H1 (cell line): Measurements from ENCODE around the gene SYNGR4. TPM values are rescaled to one million over a fixed set of nuclear protein-coding genes. Genes with fewer than 3 reads are reported as not detected.

Source experiments
- CTCF ChIA-PET: fragments of 300-600 bp; sonication (Branson Sonifier 250); formaldehyde crosslinking; loops from one replicate; lab custom pipeline; 2021; ENCODE audit not compliant: partially characterized antibody; lab: Charles Lee
- POLR2A ChIA-PET: fragments of 300-600 bp; sonication (Branson Sonifier 250); formaldehyde crosslinking; loops from one replicate; lab custom pipeline; 2021; ENCODE audit warnings: inconsistent platforms; ENCODE audit not compliant: partially characterized antibody; lab: Charles Lee
- DNase-seq, 2 experiments: peaks; one replicate each; pipeline versions ENCODE4 v3.0.0 to v3.0.0-alpha.2; 2010 to 2022; ENCODE audit warnings: low spot score in 2 of 2, low read depth in 1 of 2, mixed read lengths in 1 of 2
- FAIRE-seq: peaks from 2 replicates; lab custom pipeline; 2011; peaks lifted over from hg19 to GRCh38; lab: Jason Lieb, UNC
- H2AFZ ChIP-seq: 2 replicates; pipeline ENCODE4 v1.8.1; 2012; ENCODE audit warnings: low read length, inconsistent platforms
- H2AK5ac ChIP-seq: 2 replicates; pipeline ENCODE4 v1.6.1; 2013; ENCODE audit warnings: low read depth, low read length
- H2BK120ac ChIP-seq: replicated peaks from 2 replicates; pipeline ENCODE3; 2013; ENCODE audit warnings: low read depth, low read length, inconsistent platforms
- H2BK12ac ChIP-seq: 2 replicates; pipeline ENCODE4 v1.6.1; 2013; ENCODE audit warnings: low read depth, low read length
- H2BK15ac ChIP-seq: 2 replicates; pipeline ENCODE4 v1.6.1; 2013; ENCODE audit warnings: low read length
- H2BK20ac ChIP-seq: 2 replicates; pipeline ENCODE4 v1.6.1; 2013; ENCODE audit warnings: low read length
- H2BK5ac ChIP-seq: 2 replicates; pipeline ENCODE4 v1.6.1; 2013; ENCODE audit warnings: low read depth, low read length
- H3K14ac ChIP-seq: 2 replicates; pipeline ENCODE4 v1.6.1; 2013; ENCODE audit warnings: inconsistent platforms; ENCODE audit not compliant: insufficient read length
- H3K18ac ChIP-seq: 2 replicates; pipeline ENCODE4 v1.6.1; 2013; ENCODE audit warnings: low read length; ENCODE audit errors: extremely low read depth
- H3K23ac ChIP-seq: 2 replicates; pipeline ENCODE4 v1.6.1; 2013; ENCODE audit warnings: inconsistent platforms; ENCODE audit not compliant: insufficient read length
- H3K23me2 ChIP-seq: 2 replicates; pipeline ENCODE4 v1.6.1; 2013; ENCODE audit warnings: low read depth, low read length
- H3K27ac ChIP-seq: 2 replicates; pipeline ENCODE4 v1.6.1; 2011; ENCODE audit warnings: low read depth, low read length, inconsistent platforms
- H3K27me3 ChIP-seq, 4 experiments: replicated peaks in 1 of 4; 1 replicate in 1 of 4; 2 replicates in 3 of 4; pipeline versions ENCODE4 v1.6.1 to v1.8.1; 2011 to 2013; ENCODE audit warnings: low read length in 3 of 4, mild to moderate bottlenecking in 3 of 4, inconsistent platforms in 2 of 4, mixed read lengths in 2 of 4, moderate library complexity in 1 of 4; ENCODE audit not compliant: control insufficient read depth in 3 of 4, insufficient read depth in 3 of 4; ENCODE audit errors: extremely low read depth in 1 of 4
- H3K36me3 ChIP-seq, 4 experiments: 2 replicates each; pipeline versions ENCODE4 v1.6.1 to v1.8.1; 2011 to 2013; ENCODE audit warnings: mild to moderate bottlenecking in 4 of 4, low read length in 3 of 4, moderate library complexity in 2 of 4, control low read depth in 1 of 4, inconsistent platforms in 1 of 4; ENCODE audit not compliant: insufficient read depth in 4 of 4, control insufficient read depth in 2 of 4
- H3K4ac ChIP-seq: replicated peaks from 2 replicates; pipeline ENCODE3; 2013; ENCODE audit warnings: low read length, low read depth, mixed read lengths, inconsistent platforms; ENCODE audit not compliant: insufficient read length
- H3K4me1 ChIP-seq, 4 experiments: replicated peaks in 1 of 4; 1 replicate in 1 of 4; 2 replicates in 3 of 4; pipeline versions ENCODE4 v1.6.1 to v1.8.1; 2011 to 2013; ENCODE audit warnings: low read length in 3 of 4, inconsistent platforms in 2 of 4, mixed read lengths in 1 of 4; ENCODE audit not compliant: insufficient read depth in 4 of 4, control insufficient read depth in 3 of 4
- H3K4me2 ChIP-seq, 2 experiments: 2 replicates each; pipeline versions ENCODE4 v1.6.1 to v1.8.1; 2011 to 2013; ENCODE audit warnings: low read depth in 2 of 2, low read length in 2 of 2, control low read depth in 1 of 2, inconsistent platforms in 1 of 2, mild to moderate bottlenecking in 1 of 2; ENCODE audit not compliant: insufficient read depth in 1 of 2
- H3K4me3 ChIP-seq, 4 experiments: fragments of 200-600, 300-600 bp in 1 of 4; sonication (generic), shearing (Covaris generic), sonication (Bioruptor Twin) in 1 of 4; 2 replicates each; pipeline versions ENCODE4 v1.5.1 to v1.8.1; 2011 to 2016; ENCODE audit warnings: low read length in 4 of 4, low read depth in 3 of 4, control low read depth in 2 of 4, inconsistent platforms in 2 of 4, mild to moderate bottlenecking in 2 of 4, mixed read lengths in 1 of 4, moderate library complexity in 1 of 4; ENCODE audit not compliant: insufficient read depth in 2 of 4; ENCODE audit errors: extremely low read depth in 1 of 4
- H3K56ac ChIP-seq: replicated peaks from 2 replicates; pipeline ENCODE3; 2013; ENCODE audit warnings: low read depth, mild to moderate bottlenecking, mixed read lengths, low read length, inconsistent platforms; ENCODE audit not compliant: insufficient read length
- H3K79me1 ChIP-seq: 2 replicates; pipeline ENCODE4 v1.6.1; 2013; ENCODE audit warnings: low read depth, low read length, control low read depth
- H3K79me2 ChIP-seq, 2 experiments: 2 replicates each; pipeline versions ENCODE4 v1.6.1 to v1.8.1; 2012 to 2013; ENCODE audit warnings: low read length in 2 of 2, mild to moderate bottlenecking in 2 of 2, inconsistent platforms in 1 of 2; ENCODE audit not compliant: insufficient read depth in 2 of 2, control insufficient read depth in 1 of 2
- H3K9ac ChIP-seq, 4 experiments: replicated peaks in 1 of 4; 1 replicate in 1 of 4; 2 replicates in 3 of 4; pipeline versions ENCODE4 v1.6.1 to v1.8.1; 2011 to 2013; ENCODE audit warnings: low read depth in 3 of 4, low read length in 3 of 4, control low read depth in 2 of 4, mild to moderate bottlenecking in 2 of 4, moderate library complexity in 2 of 4, inconsistent platforms in 1 of 4; ENCODE audit errors: extremely low read depth in 1 of 4
- H3K9me3 ChIP-seq, 2 experiments: 2 replicates each; pipeline versions ENCODE4 v1.6.1 to v1.8.1; 2012 to 2013; ENCODE audit warnings: mild to moderate bottlenecking in 2 of 2, moderate library complexity in 2 of 2, control low read depth in 1 of 2, inconsistent platforms in 1 of 2, low read depth in 1 of 2, low read length in 1 of 2, mixed read lengths in 1 of 2; ENCODE audit not compliant: insufficient read depth in 2 of 2
- H4K20me1 ChIP-seq, 2 experiments: replicated peaks in 1 of 2; 2 replicates each; pipeline versions ENCODE3 to v1.8.1; 2011 to 2013; ENCODE audit warnings: inconsistent platforms in 2 of 2, low read length in 2 of 2, mild to moderate bottlenecking in 1 of 2; ENCODE audit not compliant: insufficient read depth in 2 of 2, control insufficient read depth in 1 of 2
- H4K5ac ChIP-seq: 2 replicates; pipeline ENCODE4 v1.6.1; 2013; ENCODE audit warnings: low read length, low read depth, mixed read lengths, inconsistent platforms; ENCODE audit not compliant: insufficient read length
- H4K8ac ChIP-seq: 2 replicates; pipeline ENCODE4 v1.8.0; 2013; ENCODE audit warnings: mild to moderate bottlenecking, moderate library complexity, low read length, inconsistent platforms; ENCODE audit not compliant: insufficient read depth; ENCODE audit errors: extremely low read depth
- H4K91ac ChIP-seq: replicated peaks from 2 replicates; pipeline ENCODE3; 2013; ENCODE audit warnings: low read length, mixed read lengths, inconsistent platforms; ENCODE audit not compliant: insufficient read length
- CHD2 ChIP-seq: IDR thresholded peaks from 2 replicates; pipeline ENCODE4 v1.6.1; 2012; ENCODE audit warnings: low read length, improper control_type of control experiment
- CTBP2 ChIP-seq: IDR thresholded peaks from 2 replicates; pipeline ENCODE4 v1.7.0; 2011; ENCODE audit warnings: borderline replicate concordance, mild to moderate bottlenecking, moderate library complexity, mixed read lengths, low read length; ENCODE audit not compliant: insufficient read depth, insufficient read length
- EGR1 ChIP-seq: IDR thresholded peaks from 2 replicates; pipeline ENCODE4 v1.6.1; 2011; ENCODE audit warnings: low read depth, low read length, borderline replicate concordance
- EP300 ChIP-seq, 2 experiments: IDR thresholded peaks; 1 replicate in 1 of 2; 2 replicates in 1 of 2; pipeline ENCODE4 v1.6.1; 2011 to 2012; ENCODE audit warnings: low read depth in 2 of 2, low read length in 2 of 2, mild to moderate bottlenecking in 2 of 2, borderline replicate concordance in 1 of 2, inconsistent platforms in 1 of 2, moderate library complexity in 1 of 2
- GABPA ChIP-seq: IDR thresholded peaks from 2 replicates; pipeline ENCODE4 v1.6.1; 2011; ENCODE audit warnings: mild to moderate bottlenecking, low read length, moderate library complexity, borderline replicate concordance; ENCODE audit not compliant: insufficient read depth
- MAX ChIP-seq: IDR thresholded peaks from 2 replicates; pipeline ENCODE4 v1.6.1; 2012; ENCODE audit warnings: inconsistent platforms
- POLR2A ChIP-seq, 2 experiments: IDR thresholded peaks; 1 replicate in 1 of 2; 2 replicates in 1 of 2; pipeline ENCODE4 v1.6.1; 2011; ENCODE audit warnings: low read depth in 2 of 2, low read length in 2 of 2, mild to moderate bottlenecking in 2 of 2; ENCODE audit errors: control extremely low read depth in 1 of 2
- WGBS, 2 experiments: shearing (Covaris generic) in 1 of 2; methylation state at CpG; one replicate each; pipeline versions ENCODE4 v1.1.6 to v1.1.7; 2013 to 2015; ENCODE audit warnings: low lambda C conversion rate in 2 of 2, mixed read lengths in 2 of 2, inconsistent platforms in 1 of 2, low coverage in 1 of 2, missing lambda C conversion rate in 1 of 2; ENCODE audit not compliant: insufficient replicate concordance in 2 of 2, insufficient coverage in 1 of 2, insufficient read length in 1 of 2; ENCODE audit errors: extremely low coverage in 1 of 2, missing lambda C conversion rate in 1 of 2; 5-methylcytosine and 5-hydroxymethylcytosine counted together
- polyA plus RNA-seq, 7 experiments: library from polyadenylated mRNA; depleted of rRNA in 3 of 7; stranded (reverse) in 5 of 7; unstranded in 2 of 7; fragments of >200 nt in 5 of 7; fragments of 200-250 nt in 2 of 7; gene quantifications; 1 replicate in 5 of 7; 2 replicates in 1 of 7; 4 replicates in 1 of 7; pipeline versions ENCODE4 v1.2.1 to v1.2.3, GENCODE V29; 2011 to 2013; ENCODE audit warnings: missing spikeins in 2 of 7, mixed read lengths in 2 of 7
- total RNA-seq: library from RNA; stranded (reverse); fragmentation: NEBNext Ultra II Directional; extraction: Animal tissue kit (Norgen Biotek cat#: 25700); gene quantifications from 2 replicates; pipeline ENCODE4 v1.2.1, GENCODE V29; 2021
- TF ChIP-seq, protein P1 (sequence below): IDR thresholded peaks from 2 replicates; pipeline ENCODE4 v1.6.1; 2012; ENCODE audit warnings: inconsistent platforms

Gene SYNGR4
- total and polyA plus RNA-seq, 2 of the 8 experiments (the other 6 are each of a cell fraction or from before 2014, with no cell fraction given) = 0.41 TPM; not detected in 1

DNA sequence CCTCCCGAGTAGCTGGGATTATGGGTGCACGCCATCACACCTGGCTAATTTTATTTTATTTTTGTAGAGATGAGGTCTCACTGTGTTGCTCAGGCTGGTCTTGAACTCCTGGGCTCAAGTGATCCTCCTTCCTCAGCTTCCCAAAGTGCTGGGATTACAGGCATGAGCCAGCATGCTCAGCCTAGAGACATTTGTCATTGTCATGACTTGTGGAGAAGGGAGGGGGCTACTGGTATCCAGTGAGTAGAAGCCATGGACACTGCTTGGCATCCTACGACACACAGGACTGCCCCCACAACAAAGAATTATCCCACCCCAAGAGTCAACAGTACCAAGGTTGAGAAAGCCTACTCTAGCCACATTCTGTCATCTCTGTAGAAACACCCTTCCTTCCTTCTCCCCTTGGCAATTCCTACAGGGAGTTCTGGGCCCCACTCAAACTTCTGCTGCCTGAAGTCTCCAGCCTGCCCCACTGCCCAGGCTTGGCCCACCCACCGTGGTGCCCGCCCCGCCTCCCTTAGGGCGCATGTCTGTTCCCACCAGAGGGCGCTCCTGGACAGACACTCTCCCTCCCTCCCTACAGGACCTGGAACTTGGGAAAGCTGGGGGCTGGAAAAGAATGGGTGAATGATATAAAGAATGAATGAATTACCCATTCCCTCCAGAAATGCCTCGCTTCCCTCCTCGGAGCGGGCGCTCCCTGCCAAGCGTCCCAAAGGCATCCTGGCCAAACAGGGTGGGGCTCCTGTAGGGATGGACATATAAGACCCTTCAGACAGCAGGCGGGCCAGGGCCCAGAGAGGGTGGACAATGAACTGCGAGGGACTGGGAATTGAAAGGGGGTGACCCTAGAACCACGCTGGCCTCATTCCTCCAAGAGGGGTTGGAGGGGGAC is 44.3 kb upstream of the SYNGR4 start:
- H4K8ac ChIP-seq = peak overlapping the region; percentile 83; the same call in 1 of the 2 replicates
- H3K14ac ChIP-seq = no peak overlapping the region
- H4K5ac ChIP-seq = peak overlapping the region; percentile 20
- H2BK5ac ChIP-seq = peak overlapping the region; percentile 88; the same call in 1 of the 2 replicates
- ChIA-PET POLR2A (interaction anchor here (8.1 kb wide), 1 partner anchor 14 kb away, joined by 35 read pairs; no protein-coding TSS in a partner anchor), CTCF (interaction anchor here (0.6 to 5.0 kb wide), 17 partner anchors 11 to 264 kb away, joined by 3 to 60 read pairs (median 4); partner anchors contain the start of genes GRIN2D and KDELR1)
- H4K91ac ChIP-seq = no peak overlapping the region
- 32% methylated on average over 13 of the region's 16 CpGs; no CpG with 5 or more reads in 1 of the 2 experiments for WGBS, 2 experiments
- no peak overlapping the region for H2BK120ac ChIP-seq
- DNase-seq (peak in 1 of 2 experiments; percentile 97), FAIRE-seq (no peak)
- H4K20me1 ChIP-seq = no peaks in the 10 kb centered on the region
- H3K79me1 ChIP-seq = no peaks in the 10 kb centered on the region
- no peaks in the 10 kb centered on the region for H3K36me3 ChIP-seq
- H3K4me3 ChIP-seq = peak overlapping the region in 3 of 4 experiments; percentile 7 to 81 (median 72); a peak in 6 of 8 replicates
- H3K23me2 ChIP-seq = peaks cover 8% of the 10 kb centered on the region; the same call in 1 of the 2 replicates
- H3K9ac ChIP-seq = peak overlapping the region in 2 of 4 experiments; percentile 49 to 58; a peak in 4 of 7 replicates
- H3K4me2 ChIP-seq = peak overlapping the region; percentile 59 to 83
- peak overlapping the region; percentile 1; the same call in 1 of the 2 replicates for H2AFZ ChIP-seq
- H3K27me3 ChIP-seq = peaks cover 0 to 4% (median 2%) of the 10 kb centered on the region in 4 experiments; a peak in 1 of 7 replicates
- H2AK5ac ChIP-seq = no peak overlapping the region
- H3K27ac ChIP-seq = peak overlapping the region; percentile 56
- peak overlapping the region; percentile 51; the same call in 1 of the 2 replicates for H2BK20ac ChIP-seq
- H2BK15ac ChIP-seq = peak overlapping the region; percentile 61; the same call in 1 of the 2 replicates
- H3K4ac ChIP-seq = no peak overlapping the region
- peaks cover 0 to 17% (median 8%) of the 10 kb centered on the region in 4 experiments; a peak in 5 of 7 replicates for H3K4me1 ChIP-seq
- H3K9me3 ChIP-seq = no peaks in the 10 kb centered on the region
- no peak overlapping the region for H3K56ac ChIP-seq
- H3K79me2 ChIP-seq = no peaks in the 10 kb centered on the region
- peak overlapping the region; percentile 80; the same call in 1 of the 2 replicates for H2BK12ac ChIP-seq
- H3K23ac ChIP-seq = no peak overlapping the region
- H3K18ac ChIP-seq = peak overlapping the region; percentile 62
- TF ChIP-seq MAX = peak; percentile 55
- TF ChIP-seq, protein P1, sequence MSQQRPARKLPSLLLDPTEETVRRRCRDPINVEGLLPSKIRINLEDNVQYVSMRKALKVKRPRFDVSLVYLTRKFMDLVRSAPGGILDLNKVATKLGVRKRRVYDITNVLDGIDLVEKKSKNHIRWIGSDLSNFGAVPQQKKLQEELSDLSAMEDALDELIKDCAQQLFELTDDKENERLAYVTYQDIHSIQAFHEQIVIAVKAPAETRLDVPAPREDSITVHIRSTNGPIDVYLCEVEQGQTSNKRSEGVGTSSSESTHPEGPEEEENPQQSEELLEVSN = no peak
- no peak for TF ChIP-seq CTBP2
- TF ChIP-seq GABPA = 0 out of 2 replicates have a peak, but pooled peaks have one; percentile 61
- TF ChIP-seq EP300 (IDR thresholded peaks at IDR 0.05; ENCODE audit: borderline replicate concordance in 1 of 2, low read depth in 2 of 2, low read length in 2 of 2) = no peak; a peak in 1 of 3 replicates
- 0 out of 2 replicates have a peak, but pooled peaks have one; percentile 11 for TF ChIP-seq EGR1
- 0 out of 3 replicates have a peak, but pooled peaks of 1 of the 2 experiments have one; percentile 22 for TF ChIP-seq POLR2A (IDR thresholded peaks at IDR 0.05; ENCODE audit: control extremely low read depth in 1 of 2, low read depth in 2 of 2, low read length in 2 of 2)
- 0 out of 2 replicates have a peak, but pooled peaks have one; percentile 24 for TF ChIP-seq CHD2
